ENCODE results near the gene NEU4.

NEU4 gene

DNA sequence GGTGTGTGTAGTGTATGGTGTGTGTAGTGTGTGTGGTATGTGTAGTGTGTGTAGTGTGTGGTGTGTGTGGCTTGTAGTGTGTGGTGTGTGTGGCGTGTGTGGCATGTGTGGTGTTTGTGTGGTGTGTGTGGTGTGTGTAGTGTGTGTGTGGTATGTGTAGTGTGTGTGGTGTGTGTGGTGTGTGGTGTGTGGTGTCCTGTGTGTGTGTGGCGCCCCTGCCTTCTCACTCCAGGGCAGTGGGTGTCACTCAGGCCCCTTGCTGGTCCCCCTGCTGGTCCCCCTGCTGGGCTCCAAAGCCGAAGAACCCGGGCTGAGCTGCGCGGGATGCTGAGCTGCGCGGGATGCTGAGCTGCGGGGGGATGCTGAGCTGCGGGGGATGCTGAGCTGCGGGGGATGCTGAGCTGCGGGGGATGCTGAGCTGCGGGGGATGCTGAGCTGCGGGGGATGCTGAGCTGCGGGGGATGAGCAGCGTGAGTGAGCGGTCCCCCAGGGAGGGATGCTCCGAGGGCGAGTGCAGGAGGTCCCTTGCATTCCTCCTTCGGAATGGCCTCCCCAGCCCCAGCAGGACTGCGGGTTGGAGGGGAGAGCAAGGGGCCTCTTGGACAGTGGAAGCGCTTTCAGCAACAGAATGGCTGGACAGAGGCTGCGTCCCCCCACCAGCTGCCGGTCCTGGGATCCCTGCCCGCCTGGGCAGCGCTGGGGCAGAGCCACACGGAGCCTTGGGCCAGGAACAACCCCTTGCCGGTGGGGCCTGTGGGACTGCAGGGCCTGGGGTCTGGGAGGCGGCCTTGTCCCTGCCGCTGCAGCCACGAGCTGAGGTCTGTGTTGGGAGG is 57.2 kb downstream of the NEU4 start:
- no peak for DNase-seq (ENCODE audit: low spot score)
